Trophoblast cell (in vitro differentiated cells and primary cell): Measurements from ENCODE around the gene ZBTB12.

ENCODE experiments used
- DNase-seq, 2 donors: peaks; one replicate each; pipeline ENCODE4 v3.0.0-alpha.2; 2016
- H2AFZ ChIP-seq: 2 replicates; pipeline ENCODE4 v1.6.1; 2013; ENCODE audit warnings: low read length, moderate library complexity, mild to moderate bottlenecking; ENCODE audit not compliant: insufficient read depth, poor library complexity
- H2AK5ac ChIP-seq: 2 replicates; pipeline ENCODE4 v1.6.1; 2013; ENCODE audit warnings: mild to moderate bottlenecking, low read length
- H2BK120ac ChIP-seq: 2 replicates; pipeline ENCODE4 v1.6.1; 2013; ENCODE audit warnings: low read length, mild to moderate bottlenecking, moderate library complexity; ENCODE audit not compliant: insufficient read depth, poor library complexity
- H2BK12ac ChIP-seq: 2 replicates; pipeline ENCODE4 v1.6.1; 2013; ENCODE audit warnings: mild to moderate bottlenecking, low read length, moderate library complexity
- H2BK5ac ChIP-seq: 2 replicates; pipeline ENCODE4 v1.6.1; 2013; ENCODE audit warnings: low read length, low read depth, moderate library complexity, mild to moderate bottlenecking; ENCODE audit not compliant: poor library complexity
- H3K14ac ChIP-seq: 2 replicates; pipeline ENCODE4 v1.6.1; 2013; ENCODE audit warnings: mild to moderate bottlenecking, low read length
- H3K18ac ChIP-seq: 2 replicates; pipeline ENCODE4 v1.6.1; 2013; ENCODE audit warnings: mild to moderate bottlenecking, low read length
- H3K23ac ChIP-seq: 2 replicates; pipeline ENCODE4 v1.6.1; 2013; ENCODE audit warnings: low read length
- H3K27ac ChIP-seq: 2 replicates; pipeline ENCODE4 v1.5.1; 2013; ENCODE audit warnings: low read depth, mild to moderate bottlenecking, inconsistent platforms, low read length, moderate library complexity
- H3K27me3 ChIP-seq: 2 replicates; pipeline ENCODE4 v1.6.1; 2013; ENCODE audit warnings: inconsistent platforms, mild to moderate bottlenecking, low read length, moderate library complexity; ENCODE audit not compliant: insufficient read depth
- H3K36me3 ChIP-seq, 2 experiments: 1 replicate in 1 of 2; 2 replicates in 1 of 2; pipeline ENCODE4 v1.6.1; 2013; ENCODE audit warnings: low read length in 2 of 2, mild to moderate bottlenecking in 2 of 2, moderate library complexity in 1 of 2; ENCODE audit not compliant: insufficient read depth in 2 of 2, control insufficient read depth in 1 of 2
- H3K4ac ChIP-seq: 2 replicates; pipeline ENCODE4 v1.6.1; 2013; ENCODE audit warnings: low read depth, mild to moderate bottlenecking, low read length, moderate library complexity
- H3K4me1 ChIP-seq, 2 experiments: 1 replicate in 1 of 2; 2 replicates in 1 of 2; pipeline ENCODE4 v1.6.1; 2013; ENCODE audit warnings: low read length in 2 of 2, mild to moderate bottlenecking in 2 of 2, moderate library complexity in 1 of 2; ENCODE audit not compliant: insufficient read depth in 2 of 2, control insufficient read depth in 1 of 2
- H3K4me2 ChIP-seq: 2 replicates; pipeline ENCODE4 v1.6.1; 2013; ENCODE audit warnings: inconsistent platforms, mild to moderate bottlenecking, low read length, moderate library complexity
- H3K4me3 ChIP-seq: 2 replicates; pipeline ENCODE4 v1.5.1; 2013; ENCODE audit warnings: mild to moderate bottlenecking, low read depth, low read length, inconsistent platforms
- H3K79me1 ChIP-seq: one replicate; pipeline ENCODE4 v1.6.1; 2013; ENCODE audit warnings: low read length
- H3K79me2 ChIP-seq: 2 replicates; pipeline ENCODE4 v1.6.1; 2013; ENCODE audit warnings: low read length, mild to moderate bottlenecking; ENCODE audit not compliant: control insufficient read depth, insufficient read depth, poor library complexity
- H3K9ac ChIP-seq: 2 replicates; pipeline ENCODE4 v1.6.1; 2013; ENCODE audit warnings: mild to moderate bottlenecking, low read length
- H3K9me3 ChIP-seq: 2 replicates; pipeline ENCODE4 v1.6.1; 2013; ENCODE audit warnings: low read depth, mild to moderate bottlenecking, control low read depth, inconsistent platforms, low read length; ENCODE audit not compliant: insufficient read depth
- H4K12ac ChIP-seq: 2 replicates; pipeline ENCODE4 v1.6.1; 2013; ENCODE audit warnings: low read depth, mild to moderate bottlenecking, low read length, moderate library complexity
- H4K8ac ChIP-seq: 2 replicates; pipeline ENCODE4 v1.6.1; 2013; ENCODE audit warnings: low read depth, mild to moderate bottlenecking, low read length, moderate library complexity
- H4K91ac ChIP-seq: one replicate; pipeline ENCODE4 v1.6.1; 2013; ENCODE audit warnings: low read depth, mild to moderate bottlenecking, low read length, moderate library complexity
- WGBS: extraction: QIAGEN DNeasy Blood & Tissue Kit; methylation state at CpG from one replicate; pipeline ENCODE4 v1.1.7; 2013; ENCODE audit warnings: missing lambda C conversion rate; ENCODE audit not compliant: insufficient read length, insufficient coverage; ENCODE audit errors: extremely low coverage; 5-methylcytosine and 5-hydroxymethylcytosine counted together

Gene ZBTB12

GRCh38 chr6:31879143-31879542, 22.7 kb downstream of the ZBTB12 start:
- Histone ChIP-seq H3K27ac (no peak overlapping the region), H3K79me1 (no peaks in the 10 kb centered on the region), H3K18ac (no peak overlapping the region), H3K4ac (no peak overlapping the region), H2BK12ac (no peak overlapping the region), H3K9me3 (no peaks in the 10 kb centered on the region), H3K4me2 (no peak overlapping the region), H3K27me3 (no peaks in the 10 kb centered on the region), H2AK5ac (no peak overlapping the region), H2AFZ (no peak overlapping the region), H3K79me2 (no peaks in the 10 kb centered on the region), H3K4me1 (peaks cover 0 to 12% of the 10 kb centered on the region in 2 experiments), H3K4me3 (no peak overlapping the region), H3K23ac (no peak overlapping the region), H4K91ac (no peak overlapping the region), H4K12ac (no peak overlapping the region), H3K36me3 (peaks cover 42% of the 10 kb centered on the region in 2 experiments), H4K8ac (no peak overlapping the region), H2BK5ac (no peak overlapping the region), H3K9ac (no peak overlapping the region), H3K14ac (no peak overlapping the region), H2BK120ac (no peak overlapping the region)
- DNase-seq: no peak
- no CpG with 5 or more reads among the region's 13 CpGs for WGBS

- Histone ChIP-seq H2AFZ (no peak within 1 kb of the TSS), H2BK5ac (no peak within 1 kb of the TSS), H2BK12ac (no peak within 1 kb of the TSS), H3K9ac (no peak within 1 kb of the TSS), H2AK5ac (no peak within 1 kb of the TSS), H4K8ac (no peak within 1 kb of the TSS), H3K36me3 (peaks cover 39% of the 10 kb centered on the region in 2 experiments), H3K18ac (no peak within 1 kb of the TSS), H3K27ac (no peak within 1 kb of the TSS), H2BK120ac (no peak within 1 kb of the TSS), H3K14ac (no peak within 1 kb of the TSS), H3K79me2 (no peaks in the 10 kb centered on the region), H3K27me3 (no peaks in the 10 kb centered on the region), H3K4me1 (peaks cover 0 to 14% of the 10 kb centered on the region in 2 experiments), H3K9me3 (no peaks in the 10 kb centered on the region), H4K91ac (no peak within 1 kb of the TSS), H3K4me2 (no peak within 1 kb of the TSS), H3K79me1 (no peaks in the 10 kb centered on the region), H3K4ac (no peak within 1 kb of the TSS), H4K12ac (no peak within 1 kb of the TSS), H3K4me3 (no peak within 1 kb of the TSS), H3K23ac (no peak within 1 kb of the TSS)
- DNase-seq: no peak
- no CpG with 5 or more reads among the region's 18 CpGs for WGBS
These were observed 23.2 kb downstream of the ZBTB12 start, which contains the start of gene SLC44A4 for GRCh38 chr6:31878726-31879125. SLC44A4 (minus strand) TSS chr6:31878997; CDS start chr6:31878980, 17 bp downstream.

- Histone ChIP-seq H3K27ac (no peak overlapping the region), H2BK120ac (no peak overlapping the region), H3K4ac (no peak overlapping the region), H4K91ac (no peak overlapping the region), H4K8ac (no peak overlapping the region), H3K9ac (no peak overlapping the region), H2BK12ac (no peak overlapping the region), H3K4me3 (no peak overlapping the region), H4K12ac (no peak overlapping the region), H2AK5ac (no peak overlapping the region), H3K4me1 (peaks cover 0 to 14% of the 10 kb centered on the region in 2 experiments), H3K9me3 (no peaks in the 10 kb centered on the region), H3K79me1 (no peaks in the 10 kb centered on the region), H3K4me2 (no peak overlapping the region), H3K23ac (no peak overlapping the region), H3K79me2 (no peaks in the 10 kb centered on the region), H3K27me3 (no peaks in the 10 kb centered on the region), H2AFZ (no peak overlapping the region), H3K14ac (no peak overlapping the region), H3K18ac (no peak overlapping the region), H3K36me3 (peaks cover 34% of the 10 kb centered on the region in 2 experiments), H2BK5ac (no peak overlapping the region)
- no peak for DNase-seq
- no CpG with 5 or more reads among the region's 3 CpGs for WGBS
These were observed 23.7 kb downstream of the ZBTB12 start for GRCh38 chr6:31878222-31878621.

GRCh38 chr6:31877651-31878161, 24.2 kb downstream of the ZBTB12 start:
- Histone ChIP-seq H3K27ac (no peak overlapping the region), H3K4me2 (no peak overlapping the region), H3K4me3 (no peak overlapping the region), H3K14ac (no peak overlapping the region), H3K23ac (no peak overlapping the region), H2AK5ac (no peak overlapping the region), H3K4me1 (peaks cover 0 to 14% of the 10 kb centered on the region in 2 experiments), H2BK120ac (no peak overlapping the region), H3K18ac (no peak overlapping the region), H2AFZ (no peak overlapping the region), H4K91ac (no peak overlapping the region), H2BK5ac (no peak overlapping the region), H3K9me3 (no peaks in the 10 kb centered on the region), H4K12ac (no peak overlapping the region), H3K79me2 (no peaks in the 10 kb centered on the region), H2BK12ac (no peak overlapping the region), H4K8ac (no peak overlapping the region), H3K27me3 (no peaks in the 10 kb centered on the region), H3K36me3 (peaks cover 29% of the 10 kb centered on the region in 2 experiments), H3K4ac (no peak overlapping the region), H3K9ac (no peak overlapping the region), H3K79me1 (no peaks in the 10 kb centered on the region)
- no CpG with 5 or more reads among the region's 10 CpGs for WGBS
- no peak for DNase-seq
